Keratinocyte (primary cell): Measurements from ENCODE around the gene PNP. TPM values are rescaled to one million over a fixed set of nuclear protein-coding genes. Genes with fewer than 3 reads are reported as not detected.
A peak's percentile ranks its signal among the peaks of the same experiment; 100 is the strongest.

Experiments
- DNase-seq: peaks from one replicate; pipeline ENCODE4 v3.0.0-alpha.2; 2011; ENCODE audit warnings: low read depth, missing footprints, low spot score
- FAIRE-seq: peaks from 2 replicates; lab custom pipeline; 2011; peaks lifted over from hg19 to GRCh38; lab: Jason Lieb, UNC
- H2AFZ ChIP-seq: 2 replicates; pipeline ENCODE4 v1.6.0; 2012; ENCODE audit warnings: low read length, control low read depth, inconsistent platforms; ENCODE audit not compliant: control insufficient read depth
- H3K27ac ChIP-seq: 2 replicates; pipeline ENCODE4 v1.5.1; 2011; ENCODE audit warnings: low read length; ENCODE audit not compliant: control insufficient read depth, insufficient read depth
- H3K27me3 ChIP-seq: 3 replicates; pipeline ENCODE4 v1.6.0; 2011; ENCODE audit warnings: low read length; ENCODE audit not compliant: control insufficient read depth, insufficient read depth; ENCODE audit errors: extremely low read depth
- H3K36me3 ChIP-seq, 2 experiments: 2 replicates in 1 of 2; 3 replicates in 1 of 2; pipeline ENCODE4 v1.5.1; 2011; ENCODE audit warnings: low read length in 2 of 2, mild to moderate bottlenecking in 1 of 2; ENCODE audit not compliant: control insufficient read depth in 2 of 2, insufficient read depth in 2 of 2; ENCODE audit errors: extremely low read depth in 1 of 2
- H3K4me1 ChIP-seq: 3 replicates; pipeline ENCODE4 v1.5.1; 2011; ENCODE audit warnings: low read length; ENCODE audit not compliant: control insufficient read depth, insufficient read depth; ENCODE audit errors: extremely low read depth
- H3K4me2 ChIP-seq: 3 replicates; pipeline ENCODE4 v1.6.0; 2011; ENCODE audit warnings: low read depth, low read length; ENCODE audit not compliant: control insufficient read depth, insufficient read depth; ENCODE audit errors: extremely low read depth
- H3K4me3 ChIP-seq, 3 experiments: fragments of 200-600 bp in 1 of 3; sonication (generic) in 1 of 3; 2 replicates in 2 of 3; 3 replicates in 1 of 3; pipeline ENCODE4 v1.5.1; 2011 to 2016; ENCODE audit warnings: low read length in 3 of 3, mild to moderate bottlenecking in 3 of 3, control low read depth in 2 of 3, inconsistent platforms in 1 of 3, low read depth in 1 of 3, mixed read lengths in 1 of 3, mixed run types in 1 of 3, moderate library complexity in 1 of 3; ENCODE audit not compliant: control insufficient read depth in 2 of 3, insufficient read depth in 2 of 3; ENCODE audit errors: extremely low read depth in 1 of 3
- H3K79me2 ChIP-seq: 2 replicates; pipeline ENCODE4 v1.6.0; 2012; ENCODE audit warnings: low read length; ENCODE audit not compliant: control insufficient read depth, insufficient read depth
- H3K9ac ChIP-seq: 3 replicates; pipeline ENCODE4 v1.6.0; 2011; ENCODE audit warnings: low read length; ENCODE audit not compliant: control insufficient read depth, insufficient read depth; ENCODE audit errors: extremely low read depth
- H3K9me1 ChIP-seq: 3 replicates; pipeline ENCODE4 v1.6.0; 2011; ENCODE audit warnings: low read length; ENCODE audit not compliant: control insufficient read depth, insufficient read depth; ENCODE audit errors: extremely low read depth
- H3K9me3 ChIP-seq: 2 replicates; pipeline ENCODE4 v1.5.1; 2012; ENCODE audit warnings: low read depth, low read length; ENCODE audit not compliant: control insufficient read depth
- H4K20me1 ChIP-seq: 3 replicates; pipeline ENCODE4 v1.6.0; 2011; ENCODE audit warnings: low read length; ENCODE audit not compliant: control insufficient read depth, insufficient read depth; ENCODE audit errors: extremely low read depth
- CTCF ChIP-seq, 3 experiments: IDR thresholded peaks in 1 of 3; conservative IDR thresholded peaks in 1 of 3; optimal IDR thresholded peaks in 1 of 3; 2 replicates in 2 of 3; 3 replicates in 1 of 3; pipeline versions ENCODE3 to v1.5.1; 2011; ENCODE audit warnings: low read length in 3 of 3, mild to moderate bottlenecking in 3 of 3, moderate library complexity in 2 of 3, control low read depth in 1 of 3, inconsistent platforms in 1 of 3; ENCODE audit not compliant: insufficient read depth in 2 of 3; ENCODE audit errors: extremely low read depth in 1 of 3
- EZH2 ChIP-seq: IDR thresholded peaks from one replicate; pipeline ENCODE4 v1.6.1; 2012; ENCODE audit warnings: inconsistent platforms, mild to moderate bottlenecking, low read length, moderate library complexity
- dilution Hi-C: fragments of 300-500 bp; cut with MboI; formaldehyde crosslinking; loops from one replicate; pipeline ENCODE4 v1.7.0; 2020; ENCODE audit warnings: low sequenced_read_pairs; ENCODE audit not compliant: extremely low pct_ligation_motif_present
- polyA plus RNA-seq, 5 experiments: library from polyadenylated mRNA; depleted of rRNA in 3 of 5; stranded (reverse) in 3 of 5; stranded (forward) in 1 of 5; unstranded in 1 of 5; fragments of >200 nt; gene quantifications; 1 replicate in 1 of 5; 2 replicates in 3 of 5; 3 replicates in 1 of 5; pipeline versions ENCODE4 v1.2.1 to v1.2.3, GENCODE V29; 2011 to 2012; ENCODE audit warnings: missing spikeins in 2 of 5, low read depth in 1 of 5, low replicate concordance in 1 of 5

The PNP gene
- polyA plus RNA-seq, 1 donor (not counting 4 experiments of a cell fraction or from before 2014, with no cell fraction given) = 325 TPM

- no peak for FAIRE-seq
- H4K20me1 ChIP-seq = no peaks in the 10 kb centered on the region
- H3K79me2 ChIP-seq = no peaks in the 10 kb centered on the region
- H3K9ac ChIP-seq = no peak overlapping the region
- TF ChIP-seq EZH2 (no peak), CTCF (optimal IDR thresholded peaks at IDR 0.05 in 1 of 3, IDR thresholded peaks at IDR 0.05 in 1 of 3, conservative IDR thresholded peaks at IDR 0.05 in 1 of 3; ENCODE audit: extremely low read depth in 1 of 3, insufficient read depth in 2 of 3, low read length in 3 of 3) (no peak)
- no peaks in the 10 kb centered on the region for H3K36me3 ChIP-seq
- DNase-seq = no peak
- H3K9me3 ChIP-seq = no peaks in the 10 kb centered on the region
- no peak overlapping the region for H3K27ac ChIP-seq
- H3K4me2 ChIP-seq = no peak overlapping the region
- peaks cover 5% of the 10 kb centered on the region for H3K4me1 ChIP-seq
- dilution Hi-C loops = no loop called here
- no peaks in the 10 kb centered on the region for H3K9me1 ChIP-seq
- H2AFZ ChIP-seq = no peak overlapping the region
- no peak overlapping the region for H3K4me3 ChIP-seq
- H3K27me3 ChIP-seq = no peaks in the 10 kb centered on the region
These were observed 46.6 kb downstream of the PNP start for GRCh38 chr14:20515846-20516245.

GRCh38 chr14:20516921-20517320, 47.7 kb downstream of the PNP start:
- TF ChIP-seq CTCF (optimal IDR thresholded peaks at IDR 0.05 in 1 of 3, IDR thresholded peaks at IDR 0.05 in 1 of 3, conservative IDR thresholded peaks at IDR 0.05 in 1 of 3; ENCODE audit: extremely low read depth in 1 of 3, insufficient read depth in 2 of 3, low read length in 3 of 3) (no peak), EZH2 (no peak)
- dilution Hi-C loops = no loop called here
- H4K20me1 ChIP-seq = no peaks in the 10 kb centered on the region
- H3K27me3 ChIP-seq = no peaks in the 10 kb centered on the region
- H3K9me1 ChIP-seq = no peaks in the 10 kb centered on the region
- H3K9ac ChIP-seq = no peak overlapping the region
- no peak for FAIRE-seq
- no peak overlapping the region for H3K4me2 ChIP-seq
- peak overlapping the region; percentile 84 for H2AFZ ChIP-seq
- no peaks in the 10 kb centered on the region for H3K9me3 ChIP-seq
- no peaks in the 10 kb centered on the region for H3K79me2 ChIP-seq
- peaks cover 5% of the 10 kb centered on the region for H3K4me1 ChIP-seq
- no peak overlapping the region for H3K27ac ChIP-seq
- DNase-seq = no peak
- no peaks in the 10 kb centered on the region for H3K36me3 ChIP-seq
- no peak overlapping the region for H3K4me3 ChIP-seq
